ENCODE data around the gene ST6GALNAC5.
"Not testable (repeated sequence)": the region's sequence is repeated elsewhere in the genome, so short reads cannot be mapped to it uniquely, and the experiment has no call there.

Gene ST6GALNAC5

DNA sequence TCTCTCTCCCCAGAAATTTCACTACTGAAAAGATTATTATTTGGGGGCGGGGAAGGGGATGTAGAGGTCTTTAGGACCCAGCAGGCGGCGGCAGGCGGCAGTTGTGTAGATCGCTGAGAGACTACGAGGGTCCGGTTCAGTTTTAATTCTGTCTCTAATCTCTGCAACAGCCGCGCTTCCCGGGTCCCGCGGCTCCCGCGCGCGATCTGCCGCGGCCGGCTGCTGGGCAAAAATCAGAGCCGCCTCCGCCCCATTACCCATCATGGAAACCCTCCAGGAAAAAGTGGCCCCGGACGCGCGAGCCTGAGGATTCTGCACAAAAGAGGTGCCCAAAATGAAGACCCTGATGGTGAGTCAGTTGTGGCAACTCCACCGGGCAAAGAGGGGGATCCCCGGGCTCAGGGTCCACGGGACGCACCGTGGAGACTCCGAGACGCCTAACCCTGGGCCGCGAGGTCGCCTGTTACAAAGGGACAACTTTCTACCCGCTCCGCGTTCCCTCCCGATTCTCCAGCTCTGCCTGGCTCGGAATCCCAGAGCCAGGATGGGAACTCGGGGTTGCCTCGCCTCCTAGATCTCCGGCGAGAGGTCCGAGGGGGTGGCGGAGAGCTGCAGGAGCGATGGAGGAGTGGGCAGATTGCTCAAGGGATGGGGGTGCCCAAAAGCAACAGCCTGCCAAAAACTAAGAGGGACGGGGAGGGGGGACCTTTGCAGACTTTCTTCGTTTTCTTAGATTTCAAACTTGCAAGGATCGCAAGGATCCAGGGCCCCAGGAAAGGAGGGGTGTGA lies at the start of gene ST6GALNAC5:
ST6GALNAC5 (plus strand) TSS at position 139 of the 789 bp plus-strand sequence.
- no peak for DNase-seq (ENCODE audit: low read depth, low spot score)

DNA sequence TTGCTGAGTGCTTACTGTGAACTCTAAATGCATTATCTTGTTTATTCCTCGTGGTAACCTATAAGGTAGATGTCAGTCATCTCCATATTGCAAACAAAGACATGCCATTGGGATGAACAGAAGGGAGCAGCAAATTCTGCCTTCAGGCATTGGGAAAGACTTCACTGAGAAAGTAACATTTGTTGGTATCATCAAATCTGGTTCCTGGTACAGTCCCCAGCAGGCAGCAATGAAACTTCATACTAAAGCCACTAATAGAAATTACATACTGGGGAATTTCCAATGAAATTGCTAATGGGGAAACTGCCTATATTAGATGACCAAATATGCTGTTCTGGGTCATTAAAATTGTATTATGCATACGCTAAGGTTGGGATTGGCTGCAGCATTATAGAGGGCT lies 47.3 kb upstream of the ST6GALNAC5 start:
- no peak for DNase-seq (ENCODE audit: low read depth, low spot score)

DNA sequence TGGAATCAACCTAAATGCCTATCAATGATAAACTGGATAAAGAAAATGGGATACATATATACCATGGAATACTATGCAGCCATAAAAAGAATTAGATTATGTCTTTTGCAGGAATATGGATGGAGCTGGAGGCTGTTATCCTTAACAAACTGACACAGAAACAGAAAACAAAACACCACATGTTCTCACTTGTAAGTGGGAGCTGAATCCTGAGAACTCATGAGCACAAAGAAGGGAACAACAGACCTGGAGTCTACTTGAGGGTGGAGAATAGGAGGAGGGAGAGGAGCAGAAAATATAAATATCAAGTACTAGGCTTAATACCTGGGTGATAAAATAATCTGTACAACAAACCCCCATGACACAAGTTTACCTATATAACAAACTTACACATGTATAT lies 44.3 kb upstream of the ST6GALNAC5 start:
- not testable (repeated sequence) for DNase-seq (ENCODE audit: low read depth, low spot score)

DNA sequence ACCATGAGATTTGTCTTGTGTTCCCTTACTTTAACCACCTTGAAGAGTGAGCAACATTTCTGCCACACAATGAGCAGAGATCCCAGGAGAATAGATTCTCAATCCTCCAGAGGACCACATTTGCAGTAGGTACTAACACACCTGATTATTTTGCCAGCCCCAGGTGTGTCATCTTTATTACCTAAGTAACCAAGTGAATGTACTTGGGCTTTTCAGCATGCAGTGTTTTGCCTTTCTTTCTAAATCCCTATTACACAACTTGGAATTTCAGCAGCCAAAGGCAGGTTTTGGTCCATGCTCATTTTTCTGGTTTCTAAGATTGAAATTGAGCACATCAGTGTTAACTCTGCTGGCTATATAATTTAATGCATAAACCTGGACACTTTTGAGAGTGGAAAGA lies 43.2 kb upstream of the ST6GALNAC5 start:
- DNase-seq (ENCODE audit: low read depth, low spot score) = no peak

DNA sequence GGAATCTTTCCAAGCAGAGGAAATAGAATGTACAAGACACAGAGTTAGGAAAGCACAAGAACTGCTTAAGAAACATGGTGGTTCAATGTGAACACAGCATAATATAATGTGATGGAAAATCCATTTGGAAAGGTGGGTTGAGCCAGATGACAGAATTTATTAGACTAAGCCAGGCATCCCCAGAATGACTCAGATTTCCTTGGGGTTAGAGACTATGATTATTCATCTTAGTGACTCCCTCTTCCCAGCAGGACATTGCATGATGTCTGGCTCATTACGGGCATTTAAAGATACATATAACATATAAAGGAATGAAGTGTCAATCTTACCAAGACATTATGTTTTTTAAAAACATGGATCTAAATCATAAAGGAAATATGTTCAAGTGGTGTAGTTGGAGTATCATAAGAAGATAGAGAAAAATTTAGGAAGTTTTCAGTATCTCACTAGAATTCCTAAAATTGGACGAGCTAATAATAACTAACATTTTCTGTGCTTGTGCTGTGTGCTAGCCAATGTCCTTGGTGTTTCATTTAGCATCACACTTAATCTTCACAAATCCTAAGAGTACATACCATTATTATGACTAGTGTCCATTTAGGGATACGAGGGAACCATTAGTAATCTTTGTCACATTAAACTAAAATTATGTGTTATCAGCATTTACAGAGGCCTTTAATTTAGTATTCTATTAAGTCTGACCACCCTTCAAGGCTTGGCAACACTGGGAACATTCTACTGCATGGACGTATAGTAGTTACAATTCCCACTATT lies 41.0 kb upstream of the ST6GALNAC5 start:
- no peak for DNase-seq (ENCODE audit: low read depth, low spot score)

DNA sequence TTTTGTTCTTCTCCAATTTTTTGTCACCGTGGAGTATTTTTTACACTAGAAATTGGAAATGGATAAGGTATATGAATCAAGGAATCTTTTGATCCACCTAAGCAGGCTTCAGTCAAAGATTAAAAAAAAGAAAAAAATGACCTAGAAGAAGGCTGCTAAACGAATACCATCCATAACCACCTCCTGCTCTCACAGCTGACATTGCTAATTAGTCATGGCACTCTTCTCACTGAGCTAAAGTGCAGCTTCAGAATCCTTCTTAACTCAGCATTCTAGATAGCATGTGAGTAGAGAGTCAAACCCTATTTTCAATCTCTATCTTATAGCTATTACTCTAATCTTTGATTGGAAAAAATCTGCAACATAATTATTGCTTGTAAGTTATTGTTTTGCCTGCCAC lies 40.2 kb upstream of the ST6GALNAC5 start:
- no peak for DNase-seq (ENCODE audit: low read depth, low spot score)

DNA sequence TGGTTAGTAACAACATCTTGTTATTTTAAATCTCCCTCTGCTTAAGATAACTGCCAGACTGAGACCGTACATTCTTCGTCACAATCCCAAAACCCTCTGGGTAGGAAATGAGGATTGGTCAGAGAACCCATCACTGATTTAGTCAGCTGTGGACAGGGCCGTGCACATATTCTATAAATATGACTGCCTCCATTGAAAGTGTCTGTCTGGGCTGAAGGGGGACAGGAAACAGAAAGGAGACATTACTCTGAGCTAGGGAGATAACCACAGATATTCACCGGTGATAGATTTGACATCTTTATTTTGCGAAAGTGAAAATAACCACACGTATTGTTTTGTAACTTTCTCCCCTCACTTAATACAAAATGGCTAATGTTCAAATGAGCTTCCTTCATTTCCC lies 36.9 kb upstream of the ST6GALNAC5 start:
- no peak for DNase-seq (ENCODE audit: low read depth, low spot score)

DNA sequence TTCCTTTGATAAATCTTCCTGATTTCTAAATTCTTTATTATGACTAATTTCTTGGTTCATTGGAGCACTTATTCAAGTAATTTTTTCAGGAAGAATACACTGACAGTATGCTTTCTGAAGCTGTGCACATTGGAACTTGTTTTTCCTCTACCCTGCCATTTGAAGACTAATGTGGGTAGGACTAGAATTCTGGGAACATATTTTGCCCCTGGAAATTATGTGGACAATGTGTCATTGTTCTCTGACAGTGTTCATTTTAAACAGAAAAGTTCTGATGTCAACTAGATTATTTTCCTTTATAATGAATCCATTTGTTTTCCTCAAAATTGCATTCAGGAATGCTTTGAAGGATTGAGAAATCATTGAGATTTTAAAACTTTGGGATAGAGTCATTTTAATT lies 34.8 kb upstream of the ST6GALNAC5 start:
- DNase-seq (ENCODE audit: low read depth, low spot score) = no peak

DNA sequence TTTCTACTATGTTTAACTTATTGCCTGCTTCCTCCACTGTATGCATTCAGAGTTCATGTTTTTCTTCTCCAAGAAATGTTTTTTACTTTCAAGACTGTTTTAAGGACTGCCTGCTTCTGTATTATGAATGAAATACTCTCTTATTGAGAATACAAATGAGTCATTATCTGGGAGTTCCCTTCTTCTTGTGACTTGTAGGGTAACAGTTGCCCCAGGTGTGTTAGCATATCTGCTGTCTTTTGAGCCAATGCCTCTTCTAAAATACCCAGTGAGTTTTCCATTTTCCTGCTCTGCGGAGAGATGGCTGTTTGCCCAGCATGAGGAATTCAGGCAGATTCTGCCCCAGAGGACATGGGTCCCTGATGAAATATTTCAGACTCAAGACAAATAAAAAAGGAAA lies 34.1 kb upstream of the ST6GALNAC5 start:
- DNase-seq (ENCODE audit: low read depth, low spot score) = no peak

DNA sequence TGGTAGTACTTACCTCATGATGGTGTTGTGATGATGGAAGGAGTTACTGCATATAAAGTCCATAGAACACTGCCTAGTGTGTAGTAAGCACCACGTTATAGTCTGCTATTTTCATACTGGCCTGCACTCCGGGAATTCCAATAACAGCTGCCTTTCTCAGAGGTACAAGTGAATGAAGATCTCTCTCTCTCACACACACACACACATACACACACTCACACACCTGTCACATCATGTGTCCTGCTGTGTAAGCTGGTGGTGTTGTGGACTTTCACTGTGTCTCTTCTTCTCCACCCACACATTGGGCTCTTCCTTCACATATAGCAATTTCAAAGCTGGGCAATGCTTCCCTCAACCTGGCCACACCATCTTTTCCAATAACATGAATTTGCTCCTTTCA lies 33.4 kb upstream of the ST6GALNAC5 start:
- DNase-seq (ENCODE audit: low read depth, low spot score) = no peak

DNA sequence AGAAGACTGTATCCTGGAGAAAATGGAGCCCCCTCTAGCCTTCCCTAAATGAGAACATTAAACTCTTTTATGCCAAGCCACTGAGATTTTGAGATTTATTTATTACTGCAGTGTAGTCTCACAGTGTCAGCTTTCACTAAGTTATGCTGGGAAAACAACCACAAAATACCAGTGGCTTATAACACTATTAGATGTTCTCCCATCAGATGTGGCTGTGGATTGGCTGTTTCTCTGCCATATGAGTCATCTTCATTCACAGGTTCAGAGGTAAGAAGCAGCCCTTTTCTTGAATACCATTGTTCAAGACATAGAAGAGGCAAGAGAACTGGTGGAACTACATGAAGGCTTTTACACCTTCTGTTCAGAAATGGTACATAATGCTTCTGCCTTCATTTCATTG lies 32.1 kb upstream of the ST6GALNAC5 start:
- DNase-seq (ENCODE audit: low read depth, low spot score) = no peak

DNA sequence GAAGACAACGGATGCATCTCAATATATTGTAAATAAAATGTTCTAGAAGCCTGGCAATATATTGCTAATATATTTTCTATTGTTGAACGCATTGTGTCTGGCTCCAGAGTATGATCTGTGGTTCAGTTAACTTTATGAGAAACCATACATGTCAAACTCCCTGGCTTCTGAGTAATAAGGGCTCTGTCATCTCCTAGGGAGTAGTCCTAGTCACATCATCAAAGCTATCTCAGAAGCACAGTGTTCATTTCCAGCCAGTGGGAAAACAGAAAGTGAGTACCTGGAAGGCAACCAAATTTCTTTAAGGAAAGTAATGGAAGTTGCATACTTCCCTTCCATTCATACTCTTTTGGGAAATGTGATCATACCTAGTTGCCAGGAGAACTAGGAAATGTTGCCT lies 27.0 kb upstream of the ST6GALNAC5 start:
- DNase-seq (ENCODE audit: low read depth, low spot score) = no peak

DNA sequence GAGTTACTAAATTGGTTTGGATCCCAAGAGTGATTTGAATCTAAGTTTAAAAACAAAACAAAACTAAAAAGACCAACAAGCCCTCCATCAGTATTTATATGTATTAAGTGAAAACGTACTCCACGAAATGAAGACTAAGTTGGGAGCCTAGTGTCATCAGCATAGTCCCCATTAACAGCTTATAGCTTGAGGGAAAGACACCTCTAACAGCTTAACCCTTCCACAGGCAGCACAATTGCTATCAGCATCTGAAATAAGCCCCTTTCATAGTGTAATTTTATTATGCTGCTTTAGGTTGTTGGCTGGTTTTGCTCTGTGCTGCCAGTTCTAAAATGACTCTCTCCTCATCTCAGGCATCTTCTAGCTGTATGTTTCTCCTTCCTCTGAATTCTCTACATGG lies 25.8 kb upstream of the ST6GALNAC5 start:
- DNase-seq (ENCODE audit: low read depth, low spot score) = no peak

DNA sequence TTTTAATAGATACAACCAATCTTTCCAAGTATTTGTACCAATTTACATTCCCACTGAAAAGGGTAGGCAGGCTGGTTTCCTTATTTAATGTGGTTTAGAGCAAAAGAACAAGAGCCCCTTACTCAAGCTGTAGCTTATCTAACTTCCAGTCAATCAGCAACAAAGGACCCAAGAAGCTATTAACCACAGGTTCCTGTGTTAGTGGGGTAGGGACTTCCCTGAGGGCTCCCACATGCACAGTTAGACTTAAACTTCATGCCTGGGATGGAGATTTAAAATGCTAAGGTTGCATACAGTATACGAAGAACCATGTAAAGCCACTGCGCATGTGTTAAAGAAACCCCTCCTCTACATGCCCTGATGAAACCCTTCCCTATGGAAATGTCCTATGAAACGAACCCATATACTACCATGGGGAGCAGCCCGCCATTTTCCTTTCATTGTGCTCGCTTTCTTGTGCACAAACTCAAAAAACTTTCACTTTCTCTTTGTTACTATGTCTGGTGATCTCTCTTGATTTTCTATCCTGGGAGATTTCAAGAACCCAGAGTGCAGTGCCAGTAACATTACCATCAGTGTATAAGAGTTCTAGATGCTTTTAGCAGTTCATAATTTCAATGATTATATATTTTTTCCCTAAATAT lies 23.3 kb upstream of the ST6GALNAC5 start:
- DNase-seq (ENCODE audit: low read depth, low spot score) = no peak

DNA sequence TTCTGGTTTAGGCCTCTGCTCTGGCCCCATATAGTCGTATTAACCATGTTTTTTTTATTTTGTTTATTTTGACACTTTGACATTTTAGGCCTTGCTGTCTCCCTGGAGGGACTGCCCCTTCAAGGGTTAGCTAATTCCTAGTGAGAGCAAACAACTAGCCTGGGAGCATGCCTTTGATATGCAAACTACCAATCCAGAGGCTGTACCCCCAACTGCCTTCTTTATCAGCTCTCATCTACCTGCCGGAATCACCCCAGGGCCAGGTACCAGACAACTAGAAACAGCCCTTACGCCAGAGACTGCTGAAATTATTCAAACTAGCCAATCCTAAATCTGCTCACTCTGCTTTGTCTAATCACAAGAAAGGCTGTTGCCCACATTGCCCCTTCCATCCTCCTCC lies 13.0 kb upstream of the ST6GALNAC5 start:
- no peak for DNase-seq (ENCODE audit: low read depth, low spot score)

DNA sequence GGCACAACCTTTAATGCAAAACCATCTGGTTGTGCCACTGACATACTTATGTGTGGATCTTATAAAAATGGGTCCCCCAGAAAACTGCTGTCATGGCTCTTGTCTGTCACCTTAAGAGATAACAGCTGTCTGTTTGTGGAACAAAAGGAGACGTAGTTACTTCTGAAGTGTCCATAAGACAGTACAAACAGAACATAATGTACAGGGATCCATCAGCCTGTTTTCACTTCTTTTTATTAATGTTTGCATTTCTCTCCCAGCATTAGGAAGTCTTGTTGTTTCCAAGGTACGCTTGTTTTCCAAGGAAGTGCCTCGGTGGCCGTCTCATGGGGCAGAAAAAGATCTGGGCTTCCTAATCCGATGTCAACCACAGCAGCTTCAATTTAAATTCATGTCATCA lies 11.2 kb upstream of the ST6GALNAC5 start:
- DNase-seq (ENCODE audit: low read depth, low spot score) = no peak

DNA sequence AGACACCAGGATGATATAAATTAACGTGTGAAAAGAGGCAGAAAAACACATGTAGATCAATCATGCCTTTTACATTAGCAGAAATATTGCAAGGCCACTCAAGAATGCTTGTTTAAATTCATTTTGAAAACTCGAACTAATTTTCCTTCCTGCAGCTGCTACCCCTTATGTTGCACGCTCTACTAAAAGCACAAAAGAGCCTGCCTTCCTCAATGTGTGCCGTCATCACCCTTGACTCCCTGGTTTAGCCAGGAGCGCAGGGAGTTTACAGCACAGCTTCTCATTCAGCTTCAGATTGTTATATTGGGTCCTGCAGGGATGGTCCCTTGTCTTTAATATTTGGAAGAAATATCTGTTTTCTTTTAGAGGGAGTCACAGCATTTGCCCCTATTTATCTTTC lies 10.1 kb upstream of the ST6GALNAC5 start:
- no peak for DNase-seq (ENCODE audit: low read depth, low spot score)

DNA sequence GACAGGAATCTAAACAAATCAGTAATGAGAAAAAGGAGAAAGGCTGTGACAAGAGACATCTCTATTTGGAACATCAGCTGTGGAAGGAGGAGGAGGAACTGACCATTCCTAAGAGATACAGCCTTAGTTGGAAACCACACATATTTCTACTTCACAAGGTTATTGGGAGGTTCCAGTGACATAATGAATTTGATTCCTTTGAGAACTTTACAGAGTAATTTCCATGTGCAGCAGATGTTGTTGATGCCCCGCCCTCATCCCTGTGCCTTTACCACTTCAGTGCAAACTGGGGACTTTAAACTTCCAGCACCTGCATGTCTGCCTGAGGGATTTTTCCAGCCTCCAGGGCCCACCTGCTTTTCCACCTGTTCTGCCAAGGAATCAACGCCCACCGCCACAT lies 9.3 kb upstream of the ST6GALNAC5 start:
- DNase-seq (ENCODE audit: low read depth, low spot score) = no peak

DNA sequence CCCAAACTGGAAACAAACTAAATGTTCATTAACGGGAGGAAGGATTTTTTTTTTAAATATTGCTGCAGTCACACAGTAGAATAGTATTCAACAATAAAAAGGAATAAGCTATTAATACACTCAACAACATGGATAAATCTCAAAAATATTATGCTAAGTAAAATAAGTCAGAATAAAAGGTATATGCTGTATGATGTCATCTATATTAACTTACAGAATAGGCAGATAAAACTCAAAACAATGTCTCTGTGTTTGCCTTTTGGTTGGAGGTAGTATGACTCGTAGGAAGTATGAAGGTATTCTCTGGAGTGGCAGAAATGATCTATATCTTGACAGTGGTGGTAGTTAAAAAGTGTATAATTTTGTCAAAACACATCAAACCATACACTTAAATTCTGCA lies 6.1 kb upstream of the ST6GALNAC5 start:
- DNase-seq (ENCODE audit: low read depth, low spot score) = no peak

DNA sequence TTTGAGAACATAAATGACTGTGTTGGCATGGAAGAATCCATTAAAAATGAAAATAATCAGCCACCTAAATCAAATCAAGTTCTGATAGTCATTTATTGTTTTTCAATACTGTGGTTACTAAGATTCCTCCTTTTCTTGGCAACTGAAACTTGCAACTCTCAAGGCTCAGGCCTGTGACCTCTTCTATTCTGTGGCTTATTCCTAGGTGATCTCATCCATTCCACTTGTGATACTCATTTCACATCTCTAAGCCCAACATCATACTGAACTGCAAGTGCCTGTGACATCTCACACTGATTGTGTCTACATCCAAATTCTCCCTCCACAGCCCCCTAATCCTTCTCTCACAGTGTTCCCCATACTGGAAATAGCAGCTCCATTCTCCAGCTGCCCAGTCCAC lies 4.8 kb upstream of the ST6GALNAC5 start:
- DNase-seq (ENCODE audit: low read depth, low spot score) = no peak

DNA sequence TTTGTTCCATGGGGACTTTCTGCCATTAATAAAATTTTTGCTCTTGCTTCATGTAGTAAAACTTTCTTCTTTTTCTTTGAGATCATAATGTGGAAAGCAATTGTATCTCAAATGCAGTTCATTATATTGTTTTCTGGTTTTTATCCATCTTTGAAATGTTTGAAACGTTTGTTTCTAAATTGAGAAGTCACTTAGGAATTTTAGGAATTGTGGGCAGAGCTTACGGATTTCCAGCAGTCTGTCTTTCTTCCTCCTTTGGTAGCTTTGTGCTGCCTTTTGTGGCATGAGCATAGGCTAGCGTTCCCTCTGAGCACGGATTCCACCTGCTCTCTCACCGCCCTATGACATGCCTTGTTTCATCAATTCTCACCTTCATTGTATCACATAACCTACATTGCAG lies 2.9 kb upstream of the ST6GALNAC5 start:
- DNase-seq (ENCODE audit: low read depth, low spot score) = no peak

DNA sequence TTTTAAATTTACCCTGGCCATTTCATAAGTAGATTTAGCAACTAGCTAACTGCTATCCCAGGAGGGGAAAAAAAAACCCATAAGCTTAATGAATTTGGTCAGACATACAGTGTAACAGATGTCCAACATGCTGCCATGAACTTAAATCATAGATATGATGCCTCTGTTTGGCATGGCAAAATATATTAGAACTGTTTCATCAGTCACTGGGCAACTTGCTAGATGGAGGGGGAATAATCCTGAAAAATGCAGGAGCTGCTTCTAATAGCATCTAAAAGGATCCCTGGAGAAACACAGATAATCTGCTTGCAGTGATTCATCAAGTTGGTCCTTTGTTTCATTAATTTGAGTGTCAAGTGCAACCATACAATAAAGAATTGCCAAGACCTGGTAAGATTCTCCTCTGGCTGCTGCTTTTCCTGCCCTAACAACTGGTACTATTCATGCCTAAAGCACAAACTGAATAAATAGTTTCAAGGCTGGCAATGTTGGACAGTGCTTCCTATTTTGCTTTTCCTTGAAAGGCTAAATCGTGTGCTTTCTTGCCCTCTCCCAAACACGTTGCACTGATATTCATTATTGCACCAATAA lies 1.5 kb upstream of the ST6GALNAC5 start:
- no peak for DNase-seq (ENCODE audit: low read depth, low spot score)
